SK-N-SH (cell line): ENCODE results near the gene PTOV1. TPM values are rescaled to one million over a fixed set of nuclear protein-coding genes. Genes with fewer than 3 reads are reported as not detected.

Source experiments
- CTCF ChIA-PET: fragments of 300-600, 350-600 bp; formaldehyde crosslinking; extraction: SDS; loops from one replicate; lab custom pipeline; 2021; lab: Yijun Ruan, JAX
- POLR2A ChIA-PET: fragments of 350-600 bp; sonication (Branson Sonifier 250); formaldehyde crosslinking; extraction: SDS; loops from one replicate; lab custom pipeline; 2020; ENCODE audit warnings: antibody characterized with exemption, inconsistent platforms; lab: Yijun Ruan, JAX
- DNase-seq: peaks from one replicate; pipeline ENCODE4 v3.0.0; 2012
- H2AFZ ChIP-seq: fragments of 200-600 bp; sonication (generic); 2 replicates; pipeline ENCODE4 v1.8.1; 2016; ENCODE audit warnings: antibody characterized with exemption, mild to moderate bottlenecking, low read depth
- H3F3A ChIP-seq: fragments of 200-600 bp; sonication (generic); replicated peaks from 2 replicates; pipeline ENCODE3; 2016; ENCODE audit warnings: antibody characterized with exemption, mild to moderate bottlenecking; ENCODE audit not compliant: insufficient read depth
- H3K27ac ChIP-seq, 2 experiments: fragments of 200-500 bp in 1 of 2; fragments of 200-600 bp in 1 of 2; sonication (Bioruptor generic) in 1 of 2; sonication (generic), shearing (Covaris generic) in 1 of 2; 2 replicates each; pipeline versions ENCODE4 v1.5.1 to v1.6.1; 2014 to 2016; ENCODE audit warnings: low read depth in 2 of 2, inconsistent platforms in 1 of 2, low read length in 1 of 2, mild to moderate bottlenecking in 1 of 2, mixed read lengths in 1 of 2
- H3K27me3 ChIP-seq: fragments of 200-600 bp; sonication (generic), shearing (Covaris generic); 2 replicates; pipeline ENCODE4 v1.6.1; 2016; ENCODE audit warnings: mixed run types; ENCODE audit not compliant: insufficient read depth
- H3K36me3 ChIP-seq, 2 experiments: fragments of 200-500 bp in 1 of 2; fragments of 200-600 bp in 1 of 2; sonication (Bioruptor generic) in 1 of 2; sonication (generic) in 1 of 2; replicated peaks in 1 of 2; 2 replicates each; pipeline versions ENCODE3 to v1.5.1; 2014 to 2016; ENCODE audit warnings: low read length in 1 of 2, mild to moderate bottlenecking in 1 of 2; ENCODE audit not compliant: insufficient read depth in 2 of 2, control insufficient read depth in 1 of 2
- H3K4me1 ChIP-seq, 2 experiments: fragments of 200-500 bp in 1 of 2; fragments of 200-600 bp in 1 of 2; sonication (Bioruptor generic) in 1 of 2; sonication (generic), shearing (Covaris generic) in 1 of 2; 2 replicates each; pipeline versions ENCODE4 v1.5.1 to v1.6.1; 2014 to 2016; ENCODE audit warnings: low read depth in 1 of 2, low read length in 1 of 2, mixed run types in 1 of 2; ENCODE audit not compliant: insufficient read depth in 2 of 2, control insufficient read depth in 1 of 2
- H3K4me2 ChIP-seq: fragments of 200-600 bp; sonication (generic), shearing (Covaris generic); 2 replicates; pipeline ENCODE4 v1.6.1; 2017; ENCODE audit warnings: mixed run types
- H3K4me3 ChIP-seq, 2 experiments: fragments of 200-500 bp in 1 of 2; fragments of 200-600 bp in 1 of 2; sonication (Bioruptor generic) in 1 of 2; sonication (generic), shearing (Covaris generic) in 1 of 2; 2 replicates each; pipeline versions ENCODE4 v1.5.1 to v1.8.1; 2014 to 2016; ENCODE audit warnings: low read depth in 2 of 2, inconsistent platforms in 1 of 2, low read length in 1 of 2, mild to moderate bottlenecking in 1 of 2, mixed read lengths in 1 of 2, moderate library complexity in 1 of 2
- H3K79me2 ChIP-seq: fragments of 200-600 bp; sonication (generic); 2 replicates; pipeline ENCODE4 v1.8.1; 2017; ENCODE audit warnings: mild to moderate bottlenecking; ENCODE audit not compliant: insufficient read depth
- H3K9ac ChIP-seq: fragments of 200-600 bp; sonication (generic); 2 replicates; pipeline ENCODE4 v1.6.1; 2017; ENCODE audit warnings: mixed run types
- H3K9me2 ChIP-seq: fragments of 200-600 bp; sonication (generic); 2 replicates; pipeline ENCODE4 v1.6.1; 2017; ENCODE audit warnings: mixed run types
- H3K9me3 ChIP-seq: fragments of 200-600 bp; sonication (generic); 2 replicates; pipeline ENCODE4 v1.6.1; 2017; ENCODE audit warnings: mixed run types, mild to moderate bottlenecking, moderate library complexity
- H4K20me1 ChIP-seq: fragments of 200-600 bp; sonication (generic); 2 replicates; pipeline ENCODE4 v1.6.1; 2017; ENCODE audit warnings: mild to moderate bottlenecking, mixed run types; ENCODE audit not compliant: insufficient read depth
- CTCF ChIP-seq: fragments of 200-600 bp; sonication (generic); IDR thresholded peaks from 2 replicates; pipeline ENCODE4 v1.6.1; 2017; ENCODE audit warnings: antibody characterized with exemption, mild to moderate bottlenecking, moderate library complexity
- ELF1 ChIP-seq: IDR thresholded peaks from 2 replicates; pipeline ENCODE4 v1.4.0; 2012
- EP300 ChIP-seq, 2 experiments: IDR thresholded peaks; 2 replicates each; pipeline versions ENCODE4 v1.4.0 to v1.6.1; 2012; ENCODE audit warnings: borderline replicate concordance in 1 of 2, low read depth in 1 of 2, low read length in 1 of 2
- FOSL2 ChIP-seq: IDR thresholded peaks from 2 replicates; pipeline ENCODE4 v1.4.0; 2012; ENCODE audit warnings: low read depth, mild to moderate bottlenecking, moderate library complexity, borderline replicate concordance
- FOXJ3 ChIP-seq: sonication (generic); formaldehyde crosslinking; IDR thresholded peaks from 2 replicates; pipeline ENCODE4 v1.5.1; 2020; ENCODE audit warnings: mild to moderate bottlenecking, missing genetic modification reagents
- GATA2 ChIP-seq: sonication (generic); formaldehyde crosslinking; IDR thresholded peaks from 2 replicates; pipeline ENCODE4 v1.5.0; 2020; ENCODE audit warnings: mild to moderate bottlenecking, missing genetic modification reagents
- NRF1 ChIP-seq: IDR thresholded peaks from 2 replicates; pipeline ENCODE4 v1.6.1; 2012; ENCODE audit warnings: low read depth, mild to moderate bottlenecking, low read length
- PBX3 ChIP-seq: IDR thresholded peaks from 2 replicates; pipeline ENCODE4; 2012
- RAD21 ChIP-seq: IDR thresholded peaks from 2 replicates; pipeline ENCODE4 v1.6.1; 2012; ENCODE audit warnings: mild to moderate bottlenecking, low read length
- RCOR1 ChIP-seq: fragments of 150-350 bp; IDR thresholded peaks from 2 replicates; pipeline ENCODE4 v1.6.1; 2017; ENCODE audit warnings: antibody characterized with exemption, low read length
- TAF1 ChIP-seq: IDR thresholded peaks from 2 replicates; pipeline ENCODE4 v1.6.1; 2012; ENCODE audit warnings: low read depth, mild to moderate bottlenecking, low read length, moderate library complexity, borderline replicate concordance
- TEAD4 ChIP-seq: IDR thresholded peaks from 2 replicates; pipeline ENCODE4 v1.4.0; 2012; ENCODE audit warnings: mild to moderate bottlenecking, borderline replicate concordance; ENCODE audit not compliant: insufficient read depth
- USF1 ChIP-seq: IDR thresholded peaks from 2 replicates; pipeline ENCODE4 v1.4.0; 2012; ENCODE audit warnings: low read depth, borderline replicate concordance
- ZBTB33 ChIP-seq: IDR thresholded peaks from 2 replicates; pipeline ENCODE4 v1.4.0; 2012; ENCODE audit warnings: low read depth, borderline replicate concordance
- WGBS: methylation state at CpG from one replicate; pipeline ENCODE4 v1.1.6; 2017; ENCODE audit warnings: low lambda C conversion rate; 5-methylcytosine and 5-hydroxymethylcytosine counted together
- polyA plus RNA-seq, 3 experiments: library from polyadenylated mRNA; depleted of rRNA; stranded (reverse); fragments of >200 nt; gene quantifications; 2 replicates each; pipeline ENCODE4 v1.2.3, GENCODE V29; 2012

Gene PTOV1
- polyA plus RNA-seq, 1 of the 3 experiments (the other 2 are of a cell fraction) = 95.0 TPM

- no peak overlapping the region for H3K4me2 ChIP-seq
- H3F3A ChIP-seq = peaks cover 10% of the 10 kb centered on the region
- H3K79me2 ChIP-seq = peaks cover 19% of the 10 kb centered on the region
- WGBS = 95% methylated on average over 27 of the region's 31 CpGs
- ChIA-PET CTCF (interaction anchor here (0.5 to 1.9 kb wide), 2 partner anchors 9 to 201 kb away, joined by 3 to 12 read pairs; no protein-coding TSS in a partner anchor), POLR2A (interaction anchor here (1.6 kb wide), 1 partner anchor 8 kb away, joined by 3 read pairs; no protein-coding TSS in a partner anchor)
- H3K27ac ChIP-seq = no peak overlapping the region
- H3K4me1 ChIP-seq = peaks cover 7 to 11% of the 10 kb centered on the region in 2 experiments; a peak in 2 of 4 replicates
- H3K27me3 ChIP-seq = no peaks in the 10 kb centered on the region
- H3K9me2 ChIP-seq = no peaks in the 10 kb centered on the region
- no peak overlapping the region for H2AFZ ChIP-seq
- no peaks in the 10 kb centered on the region for H4K20me1 ChIP-seq
- peaks cover 41 to 56% of the 10 kb centered on the region in 2 experiments for H3K36me3 ChIP-seq
- no peak for TF ChIP-seq TEAD4
- TF ChIP-seq USF1 = peak; percentile 31; the same call in 1 of the 2 replicates
- no peak for TF ChIP-seq FOXJ3
- TF ChIP-seq PBX3 = peak; percentile 72
- DNase-seq = peak; percentile 64
- no peak overlapping the region for H3K9ac ChIP-seq
- no peak overlapping the region for H3K4me3 ChIP-seq
- no peaks in the 10 kb centered on the region for H3K9me3 ChIP-seq
Measured at GRCh38 chr19:49881672-49882394, 30.9 kb downstream of the PTOV1 start.

GRCh38 chr19:49882643-49883042, 31.7 kb downstream of the PTOV1 start:
- DNase-seq = no peak
- no peaks in the 10 kb centered on the region for H4K20me1 ChIP-seq
- peaks cover 41 to 56% of the 10 kb centered on the region in 2 experiments for H3K36me3 ChIP-seq
- no peaks in the 10 kb centered on the region for H3K9me2 ChIP-seq
- peaks cover 7 to 11% of the 10 kb centered on the region in 2 experiments; a peak in 2 of 4 replicates for H3K4me1 ChIP-seq
- H3K4me3 ChIP-seq = no peak overlapping the region
- H3K27me3 ChIP-seq = no peaks in the 10 kb centered on the region
- no peak overlapping the region for H2AFZ ChIP-seq
- no peak overlapping the region for H3K9ac ChIP-seq
- no peak overlapping the region for H3K4me2 ChIP-seq
- no peaks in the 10 kb centered on the region for H3K9me3 ChIP-seq
- POLR2A ChIA-PET = no interaction called here
- H3K27ac ChIP-seq = no peak overlapping the region
- peaks cover 19% of the 10 kb centered on the region for H3K79me2 ChIP-seq
- WGBS = 97% methylated on average over 6 of the region's 14 CpGs
- peaks cover 10% of the 10 kb centered on the region for H3F3A ChIP-seq
- CTCF ChIA-PET = no interaction called here
- no peak for TF ChIP-seq TEAD4
- TF ChIP-seq FOXJ3 = no peak
- no peak for TF ChIP-seq EP300 (IDR thresholded peaks at IDR 0.05; ENCODE audit: borderline replicate concordance in 1 of 2, low read depth in 1 of 2, low read length in 1 of 2)
- no peak for TF ChIP-seq ZBTB33
- no peak for TF ChIP-seq CTCF
- no peak for TF ChIP-seq GATA2
- TF ChIP-seq NRF1 = no peak
- no peak for TF ChIP-seq FOSL2
- no peak for TF ChIP-seq TAF1
- TF ChIP-seq RAD21 = no peak
- no peak for TF ChIP-seq PBX3
- TF ChIP-seq ELF1 = no peak
- no peak for TF ChIP-seq RCOR1
